ENCODE measurements around the gene MORN2. TPM values are rescaled to one million over a fixed set of nuclear protein-coding genes. Genes with fewer than 3 reads are reported as not detected.

Gene MORN2
- total and polyA plus RNA-seq, 9 of the 15 experiments (the other 6 are each of a cell fraction or from before 2014, with no cell fraction given) = 10.4 to 39.5 (median 20.8) TPM

DNA sequence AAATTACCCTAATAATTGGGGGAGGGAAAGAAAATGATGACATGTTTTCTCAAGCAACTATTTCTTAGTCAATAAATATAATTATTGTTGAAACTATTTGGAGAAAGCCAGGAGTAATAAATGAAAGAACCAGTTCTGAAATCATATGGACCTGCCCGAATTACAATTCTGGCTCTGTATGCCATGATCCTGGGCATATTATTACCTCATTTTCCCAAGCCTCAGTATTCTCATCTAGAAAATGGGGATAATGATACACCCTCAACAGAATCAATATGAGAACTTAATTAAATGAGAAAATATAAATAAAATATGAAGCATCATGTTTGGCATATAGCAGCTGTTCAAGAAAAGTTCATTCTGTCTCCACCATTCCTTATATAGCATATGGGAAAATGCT lies 36.8 kb downstream of the MORN2 start:
- H2AFZ ChIP-seq (ENCODE audit: low read depth, low read length) = no peak overlapping the region
- no peak overlapping the region for H3K4me3 ChIP-seq
- DNase-seq (ENCODE audit: extremely low read depth in 1 of 4, low spot score in 3 of 4) (no peak), FAIRE-seq (no peak), ATAC-seq (no peak)
- 15% methylated on average over 1 of the region's 1 CpG for WGBS (ENCODE audit: insufficient coverage, low coverage, missing lambda C conversion rate)
- BruUV-seq (replicated peaks) = no TSS peak
- H3K9me3 ChIP-seq (replicated peaks; ENCODE audit: control insufficient read depth, insufficient read depth, low read depth, low read length) = no peaks in the 10 kb centered on the region
- ChIA-PET POLR2A (interaction anchor here (0.9 to 1.6 kb wide), 4 partner anchors 11 to 35 kb away, joined by 3 to 4 read pairs (median 3); no protein-coding TSS in a partner anchor), CTCF (ENCODE audit: low intra/inter-chr PET ratio) (no interaction called here)
- no peak overlapping the region for H3K27ac ChIP-seq (ENCODE audit: extremely low read depth, low read depth, low read length)
- no peak overlapping the region for H3K4me2 ChIP-seq (ENCODE audit: insufficient read depth, low read length)
- H4K20me1 ChIP-seq (replicated peaks; ENCODE audit: control insufficient read depth, insufficient read depth, low read length) = no peaks in the 10 kb centered on the region
- no peaks in the 10 kb centered on the region for H3K9me1 ChIP-seq (ENCODE audit: control insufficient read depth, insufficient read depth, low read length)
- no peaks in the 10 kb centered on the region for H3K27me3 ChIP-seq (ENCODE audit: control insufficient read depth in 2 of 2, insufficient read depth in 2 of 2, low read length in 2 of 2)
- H3K9ac ChIP-seq (ENCODE audit: insufficient read depth in 1 of 2, low read depth in 2 of 2, low read length in 2 of 2) = no peak overlapping the region
- no peaks in the 10 kb centered on the region for H3K36me3 ChIP-seq (ENCODE audit: control insufficient read depth, insufficient read depth, low read length)
- H3K79me2 ChIP-seq (ENCODE audit: control insufficient read depth, insufficient read depth, low read length) = no peaks in the 10 kb centered on the region
- intact Hi-C loops (cut with micrococcal nuclease) (loop anchor here (5.0 kb wide), 1 partner anchor 65 kb away; no protein-coding TSS in a partner anchor), in situ Hi-C loops (cut with MboI) (no loop called here)
- H3K4me1 ChIP-seq (replicated peaks in 1 of 2; ENCODE audit: control insufficient read depth in 2 of 2, insufficient read depth in 2 of 2, low read length in 2 of 2) = no peaks in the 10 kb centered on the region
- TF ChIP-seq BCOR (IDR thresholded peaks at IDR 0.05) (0 out of 2 replicates have a peak, but pooled peaks have one; percentile 43), POLR2B (IDR thresholded peaks at IDR 0.05; ENCODE audit: low read depth, partially characterized antibody) (no peak), ZSCAN32 (CRISPR knock-in tag; IDR thresholded peaks at IDR 0.05) (no peak), RBM25 (IDR thresholded peaks at IDR 0.05; ENCODE audit: low read depth, low read length, severe bottlenecking) (peak; percentile 71), TBL1XR1 (IDR thresholded peaks at IDR 0.05; ENCODE audit: low read length in 2 of 2) (no peak), ZFP1 (CRISPR knock-in tag; IDR thresholded peaks at IDR 0.05) (no peak), HDAC8 (tag; IDR thresholded peaks at IDR 0.05) (no peak), TCFL5 (CRISPR knock-in tag; conservative IDR thresholded peaks at IDR 0.05) (no peak), UBTF (IDR thresholded peaks at IDR 0.05; ENCODE audit: borderline replicate concordance in 1 of 2, low read depth in 2 of 2, low read length in 2 of 2) (no peak), ZNF551 (CRISPR knock-in tag; IDR thresholded peaks at IDR 0.05) (no peak), BCLAF1 (IDR thresholded peaks at IDR 0.05; ENCODE audit: borderline replicate concordance in 1 of 2, control insufficient read depth in 1 of 2, low read depth in 2 of 2, low read length in 1 of 2) (no peak)
- TF ChIP-seq, protein P1, sequence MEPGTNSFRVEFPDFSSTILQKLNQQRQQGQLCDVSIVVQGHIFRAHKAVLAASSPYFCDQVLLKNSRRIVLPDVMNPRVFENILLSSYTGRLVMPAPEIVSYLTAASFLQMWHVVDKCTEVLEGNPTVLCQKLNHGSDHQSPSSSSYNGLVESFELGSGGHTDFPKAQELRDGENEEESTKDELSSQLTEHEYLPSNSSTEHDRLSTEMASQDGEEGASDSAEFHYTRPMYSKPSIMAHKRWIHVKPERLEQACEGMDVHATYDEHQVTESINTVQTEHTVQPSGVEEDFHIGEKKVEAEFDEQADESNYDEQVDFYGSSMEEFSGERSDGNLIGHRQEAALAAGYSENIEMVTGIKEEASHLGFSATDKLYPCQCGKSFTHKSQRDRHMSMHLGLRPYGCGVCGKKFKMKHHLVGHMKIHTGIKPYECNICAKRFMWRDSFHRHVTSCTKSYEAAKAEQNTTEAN (CRISPR knock-in tag; IDR thresholded peaks at IDR 0.05) = no peak
- TF ChIP-seq, protein P2, sequence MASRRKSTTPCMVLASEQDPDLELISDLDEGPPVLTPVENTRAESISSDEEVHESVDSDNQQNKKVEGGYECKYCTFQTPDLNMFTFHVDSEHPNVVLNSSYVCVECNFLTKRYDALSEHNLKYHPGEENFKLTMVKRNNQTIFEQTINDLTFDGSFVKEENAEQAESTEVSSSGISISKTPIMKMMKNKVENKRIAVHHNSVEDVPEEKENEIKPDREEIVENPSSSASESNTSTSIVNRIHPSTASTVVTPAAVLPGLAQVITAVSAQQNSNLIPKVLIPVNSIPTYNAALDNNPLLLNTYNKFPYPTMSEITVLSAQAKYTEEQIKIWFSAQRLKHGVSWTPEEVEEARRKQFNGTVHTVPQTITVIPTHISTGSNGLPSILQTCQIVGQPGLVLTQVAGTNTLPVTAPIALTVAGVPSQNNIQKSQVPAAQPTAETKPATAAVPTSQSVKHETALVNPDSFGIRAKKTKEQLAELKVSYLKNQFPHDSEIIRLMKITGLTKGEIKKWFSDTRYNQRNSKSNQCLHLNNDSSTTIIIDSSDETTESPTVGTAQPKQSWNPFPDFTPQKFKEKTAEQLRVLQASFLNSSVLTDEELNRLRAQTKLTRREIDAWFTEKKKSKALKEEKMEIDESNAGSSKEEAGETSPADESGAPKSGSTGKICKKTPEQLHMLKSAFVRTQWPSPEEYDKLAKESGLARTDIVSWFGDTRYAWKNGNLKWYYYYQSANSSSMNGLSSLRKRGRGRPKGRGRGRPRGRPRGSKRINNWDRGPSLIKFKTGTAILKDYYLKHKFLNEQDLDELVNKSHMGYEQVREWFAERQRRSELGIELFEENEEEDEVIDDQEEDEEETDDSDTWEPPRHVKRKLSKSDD (conservative IDR thresholded peaks at IDR 0.05; ENCODE audit: low read length) = no peak

Measured in K562 (cell line).